ENCODE data around the gene RNF32.

The RNF32 gene

GRCh38 chr7:156640257-156640948 is at the start of gene RNF32:
RNF32 (plus strand) TSS chr7:156640774; CDS start chr7:156643878, 3,104 bp downstream.
- DNase-seq (ENCODE audit: low read depth): peak; percentile 93
- no peak for TF ChIP-seq CTCF (conservative IDR thresholded peaks at IDR 0.05; ENCODE audit: low read depth, low read length)
- H3K4me3 ChIP-seq (ENCODE audit: low read depth, low read length): peak within 1 kb of the TSS; percentile 83

GRCh38 chr7:156592155-156592884 is 48.3 kb upstream of the RNF32 start:
- DNase-seq (ENCODE audit: low read depth): no peak
- no peak overlapping the region for H3K4me3 ChIP-seq (ENCODE audit: low read depth, low read length)
- TF ChIP-seq CTCF (conservative IDR thresholded peaks at IDR 0.05; ENCODE audit: low read depth, low read length): no peak

GRCh38 chr7:156594283-156595080 is 46.1 kb upstream of the RNF32 start:
- no peak for DNase-seq (ENCODE audit: low read depth)
- no peak for TF ChIP-seq CTCF (conservative IDR thresholded peaks at IDR 0.05; ENCODE audit: low read depth, low read length)

GRCh38 chr7:156600496-156600895 is 40.1 kb upstream of the RNF32 start:
- no peak for DNase-seq (ENCODE audit: low read depth)
- H3K4me3 ChIP-seq (ENCODE audit: low read depth, low read length): no peak overlapping the region
- TF ChIP-seq CTCF (conservative IDR thresholded peaks at IDR 0.05; ENCODE audit: low read depth, low read length): no peak

More at GRCh38 chr7:156594283-156595080, 46.1 kb upstream of the RNF32 start:
- no peak overlapping the region for H3K4me3 ChIP-seq (ENCODE audit: low read depth, low read length)

GRCh38 chr7:156602283-156602682 is 38.3 kb upstream of the RNF32 start:
- H3K4me3 ChIP-seq (ENCODE audit: low read depth, low read length): no peak overlapping the region
- DNase-seq (ENCODE audit: low read depth): no peak
- no peak for TF ChIP-seq CTCF (conservative IDR thresholded peaks at IDR 0.05; ENCODE audit: low read depth, low read length)

GRCh38 chr7:156603011-156603410 is 37.6 kb upstream of the RNF32 start:
- DNase-seq (ENCODE audit: low read depth): no peak
- no peak overlapping the region for H3K4me3 ChIP-seq (ENCODE audit: low read depth, low read length)
- no peak for TF ChIP-seq CTCF (conservative IDR thresholded peaks at IDR 0.05; ENCODE audit: low read depth, low read length)

Data from choroid plexus epithelial cell (primary cell).